ENCODE data around the gene XRRA1.

The XRRA1 gene

DNA sequence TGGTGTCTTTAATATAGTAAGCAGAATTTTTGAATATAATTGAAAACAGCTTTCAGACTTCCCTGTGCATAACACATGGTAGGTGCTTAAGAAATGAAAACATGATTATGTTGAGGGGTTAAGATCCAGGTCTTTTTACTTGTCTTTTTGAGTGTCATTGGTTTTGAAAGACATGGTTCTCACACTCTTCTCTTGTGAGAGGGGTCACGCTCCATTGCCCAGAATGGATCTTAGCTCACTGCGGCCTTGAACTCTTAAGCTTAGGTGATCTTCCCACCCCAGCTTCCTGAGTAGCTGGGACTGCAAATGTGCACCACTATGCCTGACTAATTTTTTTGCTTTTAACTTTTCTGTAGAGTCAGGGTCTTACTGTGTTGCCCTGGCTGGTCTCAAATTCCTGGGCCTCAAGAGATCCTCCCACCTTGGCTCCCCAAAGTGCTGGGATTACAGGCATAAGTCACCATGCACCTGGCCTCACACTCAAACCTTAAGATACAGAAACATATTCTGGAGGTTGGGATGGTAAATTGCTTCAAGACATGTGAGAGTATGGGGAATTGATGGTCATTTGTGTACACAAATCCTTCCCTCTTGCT, 1.6 kb upstream of the XRRA1 start:
- DNase-seq = no peak

DNA sequence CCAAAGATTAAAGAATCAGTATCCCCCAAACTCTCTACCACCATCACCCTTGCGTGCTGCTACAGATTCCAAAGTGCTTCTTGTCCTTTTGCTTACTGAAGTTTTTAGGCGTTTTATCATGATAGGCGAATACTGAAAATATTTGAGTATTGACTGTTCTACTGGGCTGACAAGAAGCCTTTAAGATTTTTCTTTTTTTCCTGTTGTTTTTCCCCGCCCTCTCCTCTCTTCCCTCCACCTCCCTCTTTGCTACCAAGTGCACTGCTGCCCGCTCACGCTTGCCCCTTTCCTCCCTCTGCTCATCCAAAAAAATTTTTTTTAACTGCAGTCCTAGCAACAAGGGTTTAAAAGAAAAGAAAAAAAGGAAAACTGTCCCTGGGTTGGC, 854 bp upstream of the XRRA1 start:
- no peak for DNase-seq

DNA sequence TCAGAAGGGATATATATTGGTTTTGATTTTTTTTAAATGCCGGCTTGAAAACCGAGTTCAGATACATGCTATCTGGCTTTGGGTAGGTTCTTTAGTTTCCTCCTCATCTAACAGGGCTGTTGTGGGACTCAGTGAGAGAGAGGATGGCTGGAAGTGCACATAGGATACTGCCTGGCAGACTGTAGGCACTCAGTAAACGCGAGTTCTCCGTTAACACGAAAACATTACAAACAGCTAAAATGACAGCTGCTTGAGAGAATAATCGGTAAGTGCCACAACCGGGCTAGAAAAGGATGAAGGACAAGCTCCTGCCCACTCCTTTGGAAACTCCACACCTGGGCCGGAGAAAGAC, 369 bp downstream of the XRRA1 start:
- DNase-seq = no peak

DNA sequence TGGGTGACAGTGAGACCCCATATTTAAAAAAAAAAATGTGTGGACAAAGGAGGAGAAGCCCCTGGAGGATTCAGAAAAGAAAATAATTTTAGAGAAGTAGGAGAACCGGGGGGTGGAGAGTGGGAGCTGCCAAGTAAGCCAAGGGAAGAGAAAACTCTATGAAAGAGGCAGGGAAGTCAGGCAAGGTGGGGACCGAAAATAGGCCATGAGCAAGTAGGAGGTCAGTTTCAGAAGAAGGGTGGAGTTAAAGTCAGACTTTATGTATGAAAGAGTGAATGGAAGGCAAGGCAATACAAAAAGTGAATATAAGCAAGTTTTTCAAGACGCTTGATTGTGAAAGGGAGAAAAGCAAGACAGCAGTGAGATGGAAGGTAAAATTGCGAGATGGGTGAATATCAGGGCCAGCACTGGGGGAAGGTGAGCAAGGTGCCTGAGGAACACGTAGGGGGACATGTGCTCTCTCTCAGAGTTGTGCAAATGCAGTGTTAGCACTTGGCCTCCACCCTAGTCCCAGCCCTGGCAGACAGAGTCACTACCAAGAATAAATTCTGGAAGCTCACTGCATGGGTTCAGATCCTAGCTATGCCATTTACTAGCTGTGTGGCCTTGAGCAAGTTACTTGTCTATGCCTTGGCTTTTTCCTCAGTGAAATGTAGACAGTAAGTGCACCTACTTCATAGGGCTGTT, 6.7 kb downstream of the XRRA1 start:
- no peak for DNase-seq

DNA sequence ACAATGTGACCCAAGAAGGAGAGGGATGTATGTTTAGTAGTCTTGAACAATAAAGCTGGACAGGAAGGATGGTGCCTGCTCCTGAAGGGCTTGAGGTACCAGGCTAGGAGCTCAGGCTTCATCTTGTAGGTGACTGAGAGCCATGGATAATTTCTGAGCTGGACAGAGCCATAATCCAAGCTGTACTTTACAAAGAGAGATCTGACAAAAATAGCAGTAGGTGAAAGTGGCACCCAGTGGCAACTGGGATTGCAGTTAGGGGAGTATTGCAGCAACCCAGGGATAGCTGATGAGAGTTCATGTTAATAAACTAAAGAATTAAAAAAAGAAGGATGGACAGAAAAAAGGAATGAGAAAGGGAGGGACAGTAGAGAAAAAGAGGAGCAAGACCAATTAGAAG, 7.4 kb downstream of the XRRA1 start:
- DNase-seq = no peak

DNA sequence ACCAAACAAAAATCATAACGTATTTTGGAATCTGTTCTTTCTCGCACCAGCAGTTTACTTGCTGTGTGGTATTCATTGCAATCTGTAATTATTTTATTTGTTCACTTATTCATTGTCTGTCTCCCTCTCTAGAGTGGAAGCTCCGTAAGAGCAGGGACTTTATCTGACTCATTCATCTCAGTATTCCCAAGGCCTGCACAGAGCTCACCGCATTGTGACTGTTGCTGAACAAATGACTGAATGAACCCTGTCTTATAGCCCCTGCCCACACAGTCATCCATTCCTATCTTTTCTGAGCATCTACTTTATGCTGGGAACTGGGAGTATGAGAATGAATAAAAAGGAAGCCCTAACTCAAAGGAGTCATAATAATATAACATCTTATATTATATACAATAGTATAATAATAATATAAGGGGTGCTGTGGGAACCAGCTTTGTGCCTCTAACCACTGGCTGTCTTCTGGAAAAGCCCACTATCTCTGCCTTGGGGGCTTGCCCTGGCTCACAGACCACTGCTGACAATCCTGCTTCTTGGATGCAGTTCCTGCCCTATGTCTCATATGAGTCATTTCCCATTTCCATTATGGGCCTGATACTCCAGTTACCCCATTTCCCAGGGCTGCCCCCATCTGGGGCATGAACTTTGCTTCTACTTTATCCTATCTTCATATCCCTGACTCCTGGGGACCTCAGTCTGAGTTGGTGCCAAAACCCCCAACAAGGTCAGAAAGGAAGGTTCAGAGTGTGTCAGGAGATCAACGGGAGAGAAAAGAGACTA, 11.0 kb downstream of the XRRA1 start:
- no peak for DNase-seq

DNA sequence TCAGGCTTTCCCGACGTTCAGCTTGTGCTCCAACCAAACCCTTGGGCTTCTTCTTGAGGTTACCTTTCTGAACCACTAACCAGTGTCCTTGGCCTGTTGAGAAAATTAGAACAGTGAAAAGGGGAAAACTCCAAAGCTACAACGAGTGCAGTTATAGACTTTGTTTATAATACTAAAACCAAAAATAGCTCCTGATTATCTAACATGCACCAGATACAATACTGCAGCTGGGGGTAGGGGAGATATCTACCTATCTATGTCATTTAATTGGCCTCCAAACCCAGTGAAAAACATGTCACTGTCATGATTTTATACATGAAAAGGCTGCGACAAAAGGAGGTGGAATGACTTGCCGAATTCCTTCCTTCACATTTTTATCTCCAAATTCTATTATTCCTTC, 11.9 kb downstream of the XRRA1 start:
- no peak for DNase-seq

DNA sequence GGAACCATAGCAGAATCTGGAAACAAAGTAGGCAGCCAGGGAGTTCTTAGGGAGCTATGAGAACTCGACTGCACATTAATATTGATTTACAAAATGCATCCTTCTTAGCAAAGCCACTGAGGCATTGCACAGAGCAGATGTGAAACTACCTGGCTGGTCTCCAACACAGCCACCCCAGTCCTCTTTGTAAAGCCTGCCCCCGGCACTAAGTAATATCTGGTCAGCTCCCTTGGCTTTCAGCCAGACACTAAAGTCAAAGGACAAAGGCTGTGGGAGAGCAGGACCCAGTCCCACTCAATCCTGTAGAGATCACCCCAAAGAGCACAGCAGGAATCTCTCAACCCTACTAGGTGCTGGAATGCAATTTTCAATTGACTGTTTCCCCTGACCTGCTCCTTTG, 12.8 kb downstream of the XRRA1 start:
- DNase-seq = no peak

DNA sequence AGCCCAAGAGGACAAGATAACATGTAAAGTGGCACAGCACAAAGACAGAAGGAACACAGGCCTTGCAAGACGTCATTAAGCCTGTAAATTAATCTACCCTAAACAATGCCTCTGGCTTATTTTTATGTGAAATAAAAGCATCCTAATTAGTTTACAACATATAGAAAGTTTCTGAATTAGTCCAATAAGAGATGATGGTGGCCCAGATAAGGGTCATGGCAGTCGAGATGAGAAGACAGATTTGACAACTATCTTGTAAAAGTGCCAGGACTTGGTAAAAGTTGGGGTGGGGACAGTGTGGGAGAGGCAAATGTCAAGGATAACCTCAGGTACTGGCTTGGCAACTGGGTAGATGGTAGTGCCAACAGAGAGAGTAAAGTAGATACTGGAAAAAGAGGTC, 13.6 kb downstream of the XRRA1 start:
- DNase-seq = no peak

DNA sequence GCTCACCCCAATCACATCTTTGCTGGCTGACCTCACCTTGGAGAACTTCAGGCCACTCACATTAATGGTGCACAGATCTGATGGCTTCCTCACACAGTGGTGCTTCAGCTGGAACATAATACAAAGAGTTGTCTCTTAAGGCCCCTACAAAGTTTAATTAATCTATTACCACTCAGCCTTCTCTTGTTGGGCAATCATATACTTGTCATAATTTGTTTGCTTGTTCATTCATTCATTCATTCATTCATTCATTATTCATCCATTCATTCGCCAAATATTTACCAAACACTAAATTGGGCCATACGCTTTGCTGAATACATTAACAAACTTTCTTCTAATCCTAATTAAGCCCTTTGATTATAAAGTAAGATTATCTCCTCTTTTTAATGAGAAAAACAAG, 15.1 kb downstream of the XRRA1 start:
- DNase-seq = no peak

DNA sequence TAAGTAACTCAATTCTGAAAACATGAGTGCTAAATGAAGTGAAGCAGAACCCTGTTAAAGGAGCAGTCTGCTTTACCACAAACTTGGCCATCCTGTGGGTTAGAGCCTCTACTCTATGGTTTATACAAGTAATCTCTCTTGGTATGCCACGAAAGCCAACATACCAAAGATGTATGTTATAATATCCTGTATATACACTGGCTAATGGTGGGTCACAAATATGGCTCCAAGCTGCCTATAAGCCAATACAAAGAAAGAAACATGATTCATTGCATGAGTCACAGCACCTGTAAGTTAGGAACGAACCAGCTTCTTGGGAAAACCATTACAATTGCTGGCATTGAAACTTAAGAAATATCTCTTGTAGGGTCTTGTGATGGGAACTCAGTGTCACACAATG, 16.1 kb downstream of the XRRA1 start:
- no peak for DNase-seq

DNA sequence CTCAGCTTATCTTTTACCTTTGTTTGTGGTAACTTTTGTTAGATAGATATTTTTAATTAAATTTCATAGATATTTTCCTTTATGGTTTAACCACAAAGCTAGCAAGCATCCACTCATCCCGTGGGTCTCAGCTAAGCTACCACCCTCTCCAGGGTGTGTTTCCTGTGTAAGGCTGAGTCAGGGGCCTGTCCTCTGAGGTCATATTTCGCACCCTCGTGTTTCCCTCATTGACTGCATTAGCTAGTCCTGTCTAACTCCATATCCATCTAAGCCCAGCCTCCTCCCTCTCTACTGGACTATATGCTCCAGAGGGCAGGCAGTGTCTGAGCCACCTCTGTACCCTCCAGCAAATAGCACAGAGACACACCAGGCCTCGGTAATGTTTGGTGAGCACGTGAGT, 16.7 kb downstream of the XRRA1 start:
- DNase-seq = no peak

DNA sequence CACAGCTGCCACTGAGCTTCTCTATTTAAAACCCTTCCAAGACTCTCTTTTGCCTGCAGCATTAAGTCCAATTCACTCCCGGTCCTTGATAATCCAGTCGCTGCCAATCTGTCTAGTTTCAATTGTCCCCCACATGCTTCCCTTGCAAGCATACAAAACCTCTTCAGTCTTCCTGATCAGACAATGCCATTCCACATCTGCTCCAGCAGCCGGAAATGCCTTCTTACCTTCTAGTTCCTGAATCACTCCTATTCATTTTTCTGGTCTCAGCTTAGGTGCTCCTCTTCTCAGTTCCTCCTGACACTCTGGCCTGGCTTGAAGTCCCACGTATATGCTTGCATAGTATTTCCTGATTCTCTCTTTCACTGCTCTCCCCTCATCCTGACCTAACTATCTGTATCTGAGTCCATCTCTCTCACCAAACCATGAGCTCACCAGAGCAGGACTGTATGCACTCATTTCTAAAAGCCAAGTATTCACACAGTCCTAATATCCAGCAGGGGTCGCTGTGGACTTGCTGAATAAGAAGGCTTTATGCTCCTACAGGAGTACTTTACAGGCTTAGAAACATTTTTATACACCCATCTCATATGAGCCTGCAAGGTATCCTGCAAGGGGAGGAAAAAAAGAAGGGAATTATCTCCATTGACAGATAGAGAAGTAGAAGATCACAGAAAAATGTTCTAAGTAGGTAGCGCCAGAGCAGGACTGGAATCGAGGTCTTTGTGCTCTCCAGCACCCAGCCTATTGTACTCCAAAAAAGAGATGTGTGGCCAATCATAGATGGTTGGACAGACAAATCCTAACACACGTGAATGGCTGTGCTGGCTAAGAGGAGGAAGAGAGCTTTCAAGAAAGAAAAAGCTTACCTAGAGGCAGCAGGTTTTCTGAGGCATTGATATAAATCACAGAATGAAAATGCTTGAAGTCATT, 19.2 kb downstream of the XRRA1 start:
- DNase-seq = peak; percentile 66 to 82

DNA sequence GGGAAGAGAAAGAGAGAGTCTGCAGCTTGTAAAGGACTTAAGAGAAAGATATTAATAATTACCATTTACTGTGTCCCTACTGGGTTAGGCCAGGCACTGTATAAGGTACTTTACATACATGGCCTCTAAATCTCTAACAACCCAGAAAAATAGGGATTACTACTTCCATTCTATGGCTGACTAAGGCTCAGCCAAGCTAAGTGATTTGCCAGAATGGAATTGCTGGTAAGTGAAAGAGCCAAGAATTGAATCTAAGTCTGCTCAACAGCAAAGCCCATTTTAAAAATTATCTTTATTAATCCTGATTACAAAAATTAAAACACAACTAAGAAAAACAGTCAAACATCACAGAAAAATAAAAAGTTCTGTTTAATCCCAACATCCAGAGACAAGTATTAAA, 21.4 kb downstream of the XRRA1 start:
- DNase-seq = no peak

DNA sequence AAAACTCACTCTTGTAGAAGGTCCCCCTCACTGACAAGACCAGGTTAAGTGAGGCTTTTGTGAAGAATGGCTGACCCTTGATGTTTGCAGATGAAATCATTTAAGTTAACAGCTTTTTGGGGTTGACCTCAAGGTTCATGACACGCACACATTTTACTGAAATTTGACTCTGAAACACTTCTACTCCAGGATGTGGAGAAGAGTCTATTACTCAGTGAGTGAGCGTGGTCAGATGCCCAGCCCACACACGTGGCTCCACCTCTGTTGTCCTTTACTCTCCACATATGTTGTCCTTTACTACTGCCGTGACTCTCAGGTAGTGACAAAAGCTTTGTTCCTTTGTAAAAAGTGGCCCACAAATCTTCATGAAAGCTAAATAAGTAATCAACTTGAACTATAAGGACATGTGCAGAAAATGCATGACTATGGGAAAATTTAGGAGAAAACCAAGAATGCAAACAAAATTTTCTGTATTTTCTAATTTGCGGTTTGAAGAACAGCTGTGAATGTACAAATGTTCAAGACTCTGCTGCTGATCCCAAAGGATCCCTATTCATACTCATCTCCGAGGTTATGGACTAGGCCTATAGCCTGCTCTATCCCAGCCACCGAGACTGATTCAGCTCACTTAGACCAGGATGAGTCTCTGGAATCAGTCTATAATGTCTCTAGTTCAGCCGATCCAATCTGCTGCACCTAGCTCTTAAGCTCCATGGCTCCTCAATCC, 22.4 kb downstream of the XRRA1 start:
- DNase-seq = no peak

DNA sequence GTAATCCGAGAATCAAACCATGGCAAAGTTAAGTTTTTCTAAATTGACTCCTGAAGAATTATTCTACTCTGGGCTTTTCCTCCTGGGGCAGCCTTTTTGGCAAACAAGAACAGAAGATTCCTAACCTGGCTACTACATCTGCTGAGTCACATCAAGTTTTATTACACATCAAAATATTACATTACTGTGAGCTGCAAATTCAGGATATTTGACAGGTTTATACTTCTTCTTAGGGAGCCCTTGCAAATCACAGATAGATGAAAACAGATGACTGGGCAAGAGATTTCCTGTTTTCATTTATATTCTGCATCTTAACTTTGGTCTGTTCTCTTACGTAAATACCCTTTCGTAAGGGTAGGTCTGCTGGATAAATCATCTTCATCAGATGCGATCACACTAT, 23.6 kb downstream of the XRRA1 start:
- no peak for DNase-seq

DNA sequence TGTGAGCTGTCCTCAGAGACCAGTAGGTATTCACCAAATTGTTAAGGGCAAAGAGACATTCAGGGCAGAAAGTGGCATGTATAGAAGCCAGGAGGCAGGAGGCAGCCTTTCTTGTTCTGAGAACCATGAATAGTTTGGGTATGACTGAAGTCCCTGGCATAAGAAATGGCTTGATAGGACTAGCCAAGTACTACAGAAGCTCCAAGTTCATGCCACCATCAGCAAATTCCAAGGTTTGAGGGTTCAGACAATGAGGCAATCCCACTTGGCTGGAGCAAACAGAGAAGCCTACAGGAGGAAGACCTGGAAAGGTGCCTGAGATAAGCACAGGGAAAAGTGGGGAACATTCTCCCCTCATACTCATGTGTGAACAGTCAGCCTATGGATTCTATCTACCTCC, 25.8 kb downstream of the XRRA1 start:
- no peak for DNase-seq

DNA sequence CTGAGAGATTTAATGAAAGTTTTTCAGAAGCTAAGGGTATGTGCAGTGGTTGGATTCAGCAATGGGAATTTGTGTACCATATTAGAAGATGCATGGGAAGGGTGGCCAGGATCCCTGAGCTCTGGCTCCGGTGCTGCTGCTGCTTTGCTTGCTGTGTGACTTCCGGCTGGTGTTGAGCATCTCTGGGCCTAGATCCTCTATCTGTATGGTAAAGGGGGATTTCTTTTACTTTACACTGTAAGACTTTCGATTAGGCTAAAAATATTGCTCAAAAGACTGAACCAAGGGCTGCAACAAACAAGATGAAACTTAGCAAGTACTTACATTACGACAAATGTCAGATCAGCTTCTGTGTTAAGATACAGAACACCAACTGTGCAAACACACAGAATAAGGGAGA, 39.1 kb downstream of the XRRA1 start:
- no peak for DNase-seq

DNA sequence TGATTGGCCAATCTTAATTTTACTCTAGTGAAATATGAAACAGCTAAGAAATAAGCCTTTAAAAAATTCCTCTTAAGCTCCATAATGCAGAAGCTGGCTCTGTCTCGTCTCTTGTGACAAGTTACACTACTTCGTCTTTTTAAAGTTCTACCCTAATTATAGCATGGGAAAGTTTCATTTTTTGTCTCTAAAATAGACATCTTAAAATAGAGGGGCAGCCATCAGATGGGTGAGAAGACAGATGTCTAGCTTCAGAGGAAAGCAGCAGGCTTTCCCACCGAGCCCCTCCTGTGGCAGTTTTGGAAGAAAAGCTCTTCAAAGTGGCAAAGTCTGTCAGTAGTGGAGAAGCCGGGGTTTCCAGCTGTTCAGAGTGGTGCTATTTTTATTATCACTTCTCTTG, 39.5 kb downstream of the XRRA1 start:
- DNase-seq = no peak

DNA sequence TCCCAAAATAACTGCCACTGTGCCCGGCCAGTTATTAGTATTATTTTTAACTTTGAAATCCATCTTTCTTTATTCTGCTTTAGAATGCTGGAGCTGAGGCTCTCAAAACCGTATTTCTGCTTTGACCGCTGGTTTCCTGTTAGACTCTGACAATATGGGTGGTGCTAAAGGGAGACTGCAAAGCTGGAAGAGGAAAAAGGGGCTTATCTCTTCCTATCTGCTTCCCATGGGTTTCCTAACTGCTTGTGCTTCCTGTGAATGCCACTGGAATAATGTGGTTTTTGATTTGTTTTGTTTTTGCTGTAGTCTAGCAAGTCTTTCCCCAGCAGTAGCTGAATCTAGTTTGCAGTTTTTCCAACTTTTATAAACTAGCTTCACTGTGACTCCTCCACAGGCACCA, 43.6 kb downstream of the XRRA1 start:
- DNase-seq = no peak

DNA sequence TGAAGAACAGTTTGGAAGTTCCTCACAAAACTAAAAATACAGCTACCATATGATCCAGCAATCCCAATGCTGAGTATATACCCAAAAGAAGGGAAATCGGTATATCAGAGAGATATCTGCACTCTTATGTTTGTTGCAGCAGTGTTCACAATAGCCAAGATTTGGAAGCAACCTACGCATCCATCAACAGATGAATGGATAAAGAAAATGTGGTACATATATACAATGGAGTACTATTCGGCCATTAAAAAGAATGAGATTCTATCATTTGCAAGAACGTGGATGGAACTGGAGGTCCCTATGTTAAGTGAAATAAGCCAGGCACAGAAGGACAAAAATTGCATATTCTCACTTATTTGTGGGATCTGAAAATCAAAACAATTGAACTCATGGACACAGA, 46.5 kb downstream of the XRRA1 start:
- no peak for DNase-seq

DNA sequence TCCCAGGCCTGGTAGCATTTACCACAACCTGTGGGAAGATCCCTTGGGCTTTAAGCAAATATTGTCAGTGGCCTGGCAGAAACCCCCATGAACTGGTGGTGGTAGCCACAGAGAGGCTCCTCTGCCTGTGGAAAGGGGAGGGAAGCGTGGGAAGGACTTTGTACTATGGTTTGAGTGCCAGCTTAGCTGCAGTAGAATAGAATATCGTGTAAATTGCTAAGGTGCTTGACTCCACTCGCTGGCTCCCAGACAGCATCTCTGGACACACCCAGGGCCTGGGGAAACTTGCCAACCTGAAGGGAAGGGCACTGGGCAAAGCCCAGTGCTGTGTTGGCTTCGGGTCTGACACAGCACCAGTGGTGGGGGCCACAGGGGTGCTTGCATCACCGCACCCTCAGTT, 52.6 kb downstream of the XRRA1 start:
- DNase-seq = no peak

Data from AML-193 (cell line).